Lower leg skin (tissue), 4 donors: Measurements from ENCODE around the gene NCKAP5. TPM values are rescaled to one million over a fixed set of nuclear protein-coding genes. Genes with fewer than 3 reads are reported as not detected.

Experiments used
- DNase-seq, 2 donors: peaks; one replicate each; pipeline ENCODE4 v3.0.0-alpha.2; 2019; ENCODE audit warnings: low spot score in 2 of 2
- H3K4me3 ChIP-seq: fragments of 200-600 bp; sonication (generic); 2 replicates; pipeline ENCODE4 v1.5.1; 2017; ENCODE audit warnings: mild to moderate bottlenecking, low read depth; ENCODE audit not compliant: poor library complexity, severe bottlenecking
- POLR2A ChIP-seq, 2 donors: fragments of 450-650 bp; IDR thresholded peaks; one replicate each; pipeline ENCODE4 v1.6.1; 2016 to 2017; ENCODE audit warnings: antibody characterized with exemption in 2 of 2, mild to moderate bottlenecking in 1 of 2, moderate library complexity in 1 of 2
- WGBS, 2 donors: methylation state at CpG; one replicate each; pipeline ENCODE4 v1.1.5; 2018; 5-methylcytosine and 5-hydroxymethylcytosine counted together
- intact Hi-C: fragments of 100-400 bp; cut with DNase I; formaldehyde crosslinking; loops from one replicate; pipeline ENCODE4 v1.15.0; 2023; ENCODE audit warnings: low total_unique reads
- total RNA-seq, 4 donors: library from RNA; depleted of rRNA; stranded (reverse); fragments of >200 nt; gene quantifications; one replicate each; pipeline ENCODE4 v1.1.0, GENCODE V29; 2016
- TF ChIP-seq, protein P1 (sequence below), 3 donors: fragments of 450-650 bp; IDR thresholded peaks; one replicate each; pipeline ENCODE4 v1.5.1; 2016; ENCODE audit warnings: antibody characterized with exemption in 3 of 3, mild to moderate bottlenecking in 3 of 3, moderate library complexity in 2 of 3

Gene NCKAP5
- total RNA-seq, 4 donors from 2014 or later = 2.0 to 5.1 (median 3.6) TPM

DNA sequence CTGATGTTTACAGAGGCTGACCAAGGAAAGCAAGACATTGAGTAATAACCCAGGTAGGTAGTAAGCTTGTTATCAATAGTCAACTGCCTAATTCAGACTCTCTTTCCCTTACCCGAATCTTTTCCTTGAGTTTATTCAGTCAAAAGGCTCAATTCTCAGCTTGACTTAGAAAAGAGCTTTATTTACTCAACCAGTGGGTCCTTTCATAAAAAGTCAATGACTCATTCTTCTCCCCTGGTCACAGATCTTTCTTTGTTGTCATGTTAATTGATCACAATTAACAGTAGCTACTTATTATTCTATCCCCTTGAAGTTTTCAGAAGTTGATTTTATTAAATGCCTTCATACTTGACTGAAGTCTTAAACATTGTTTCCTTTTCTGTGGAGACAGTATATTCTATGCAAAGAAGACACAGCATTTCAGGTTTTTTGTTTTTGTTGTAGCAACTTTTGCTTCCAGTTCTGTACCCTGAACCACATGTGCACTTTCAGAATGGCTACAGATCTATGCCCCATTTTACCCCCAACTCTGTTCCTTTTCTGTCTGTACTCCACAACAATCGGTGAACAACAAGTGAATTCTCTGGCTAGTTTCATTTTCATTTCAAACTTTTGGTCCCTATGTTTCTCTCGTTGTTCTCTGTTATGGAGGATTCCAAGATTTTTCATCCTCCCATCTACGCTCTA is 428.3 kb downstream of the NCKAP5 start:
- no peak overlapping the region for H3K4me3 ChIP-seq
- DNase-seq = no peak
- WGBS, 2 donors = 82 to 85% methylated on average over 4 of the region's 4 CpGs
- intact Hi-C loops = no loop called here
- no peak for TF ChIP-seq POLR2A (IDR thresholded peaks at IDR 0.05)
- TF ChIP-seq, protein P1, sequence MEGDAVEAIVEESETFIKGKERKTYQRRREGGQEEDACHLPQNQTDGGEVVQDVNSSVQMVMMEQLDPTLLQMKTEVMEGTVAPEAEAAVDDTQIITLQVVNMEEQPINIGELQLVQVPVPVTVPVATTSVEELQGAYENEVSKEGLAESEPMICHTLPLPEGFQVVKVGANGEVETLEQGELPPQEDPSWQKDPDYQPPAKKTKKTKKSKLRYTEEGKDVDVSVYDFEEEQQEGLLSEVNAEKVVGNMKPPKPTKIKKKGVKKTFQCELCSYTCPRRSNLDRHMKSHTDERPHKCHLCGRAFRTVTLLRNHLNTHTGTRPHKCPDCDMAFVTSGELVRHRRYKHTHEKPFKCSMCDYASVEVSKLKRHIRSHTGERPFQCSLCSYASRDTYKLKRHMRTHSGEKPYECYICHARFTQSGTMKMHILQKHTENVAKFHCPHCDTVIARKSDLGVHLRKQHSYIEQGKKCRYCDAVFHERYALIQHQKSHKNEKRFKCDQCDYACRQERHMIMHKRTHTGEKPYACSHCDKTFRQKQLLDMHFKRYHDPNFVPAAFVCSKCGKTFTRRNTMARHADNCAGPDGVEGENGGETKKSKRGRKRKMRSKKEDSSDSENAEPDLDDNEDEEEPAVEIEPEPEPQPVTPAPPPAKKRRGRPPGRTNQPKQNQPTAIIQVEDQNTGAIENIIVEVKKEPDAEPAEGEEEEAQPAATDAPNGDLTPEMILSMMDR (IDR thresholded peaks at IDR 0.05) = no peak

DNA sequence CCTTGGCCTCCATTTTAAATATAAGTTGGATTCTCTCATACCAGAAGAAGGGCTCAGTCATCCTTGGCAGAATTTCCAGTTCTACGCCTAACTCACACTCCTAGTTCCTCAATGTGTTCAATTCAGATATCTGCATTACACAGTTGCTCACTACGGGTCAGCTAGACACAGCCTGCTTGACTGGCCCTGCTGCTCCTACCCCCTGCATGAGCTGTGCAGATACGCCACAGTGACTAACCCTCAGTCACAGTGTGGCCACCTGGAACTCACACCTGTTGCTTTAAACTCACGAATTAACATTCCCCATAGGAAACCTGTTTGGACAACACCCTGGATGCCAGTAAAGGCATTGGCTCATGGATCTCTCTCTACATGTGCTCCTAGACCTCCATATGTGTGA is 429.6 kb downstream of the NCKAP5 start:
- intact Hi-C loops = no loop called here
- 87 to 89% methylated on average over 4 of the region's 4 CpGs for WGBS, 2 donors

DNA sequence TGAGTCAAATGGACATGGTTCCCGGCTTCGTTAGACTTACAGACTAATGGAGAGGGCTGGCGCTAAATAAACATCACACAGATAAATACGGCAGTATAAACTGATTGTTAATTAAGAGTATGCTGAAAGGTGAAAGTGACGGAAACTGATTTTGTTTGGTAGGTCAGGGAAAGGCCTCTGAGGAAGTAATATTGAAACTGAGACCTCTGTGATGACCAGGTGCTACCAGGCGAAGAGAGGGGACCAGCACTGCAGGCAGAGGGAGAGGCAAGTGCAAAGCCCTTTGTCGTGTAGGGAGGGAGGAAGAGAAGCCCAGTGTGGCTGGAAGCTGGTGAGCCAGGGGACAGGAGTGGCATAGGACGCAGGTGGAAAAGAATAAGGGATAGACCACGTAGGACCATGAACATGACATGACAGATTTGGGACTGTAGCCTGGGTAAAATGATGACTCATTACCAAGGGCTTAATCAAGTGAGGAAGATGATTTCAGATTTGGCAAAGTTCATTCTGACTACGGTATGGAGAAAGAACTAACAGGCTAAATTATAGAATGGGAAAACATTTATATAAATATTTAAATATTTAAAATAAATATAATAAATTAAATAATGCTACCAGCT is 433.1 kb downstream of the NCKAP5 start:
- TF ChIP-seq, protein P1 (IDR thresholded peaks at IDR 0.05) = no peak
- no peak for TF ChIP-seq POLR2A (IDR thresholded peaks at IDR 0.05)
- 87 to 91% methylated on average over 10 of the region's 10 CpGs for WGBS, 2 donors
- H3K4me3 ChIP-seq = no peak overlapping the region
- intact Hi-C loops = no loop called here
- no peak for DNase-seq

More for the DNA sequence above, 429.6 kb downstream of the NCKAP5 start:
- DNase-seq = no peak
- H3K4me3 ChIP-seq = no peak overlapping the region
- no peak for TF ChIP-seq POLR2A (IDR thresholded peaks at IDR 0.05)
- TF ChIP-seq, protein P1 (IDR thresholded peaks at IDR 0.05) = no peak

DNA sequence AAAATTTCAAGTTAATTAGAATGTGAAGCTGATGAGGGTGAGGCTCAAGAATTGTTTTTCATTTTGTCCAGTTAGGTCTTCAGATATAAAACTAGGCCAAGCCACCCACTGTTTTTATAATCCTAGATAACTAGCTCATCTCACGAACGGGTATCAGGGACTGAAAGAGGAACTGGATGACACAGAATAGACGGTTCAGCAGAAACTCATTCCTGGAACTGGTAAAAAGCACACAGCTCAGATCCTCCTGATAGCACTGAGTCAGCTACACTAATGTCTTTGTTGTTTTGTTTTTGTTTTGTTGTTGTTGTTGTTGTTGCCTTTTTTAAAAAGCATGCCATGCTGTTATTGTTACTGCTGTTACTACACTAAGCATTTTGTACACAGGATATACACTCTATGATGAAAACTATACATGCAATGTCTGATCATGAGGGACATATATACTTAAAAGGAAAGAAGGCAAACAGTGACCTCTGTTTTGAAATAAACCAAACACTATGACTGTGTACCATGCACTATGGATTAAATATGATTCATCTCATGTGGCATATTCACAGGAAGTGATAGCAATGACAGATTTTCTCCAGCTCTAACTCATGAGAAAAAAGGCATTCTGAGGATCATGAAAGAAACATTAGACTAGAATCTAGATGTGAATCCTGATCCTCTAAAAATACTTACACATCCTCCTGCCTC is 437.6 kb downstream of the NCKAP5 start:
- H3K4me3 ChIP-seq = no peak overlapping the region
- 61 to 85% methylated on average over 3 of the region's 3 CpGs for WGBS, 2 donors
- DNase-seq = no peak
- TF ChIP-seq POLR2A (IDR thresholded peaks at IDR 0.05) = no peak
- intact Hi-C loops = no loop called here

DNA sequence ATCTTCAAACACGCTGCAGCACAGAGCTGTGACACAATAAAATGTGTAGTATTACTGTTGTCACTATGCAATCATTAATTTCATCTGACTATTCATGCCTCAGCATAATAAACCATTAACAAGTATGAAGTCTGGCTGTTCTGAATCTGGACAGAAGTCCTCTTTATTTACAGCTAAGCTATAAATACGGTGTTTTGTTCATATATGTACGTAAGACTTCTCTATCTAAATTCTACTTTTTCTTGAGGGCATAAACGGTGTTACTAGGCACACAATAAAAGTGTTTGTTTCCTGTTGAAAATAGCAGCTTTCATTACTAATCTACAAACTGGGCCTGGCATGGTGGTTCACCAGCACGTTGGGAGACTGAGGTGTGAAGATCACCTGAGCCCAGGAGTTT is 443.8 kb downstream of the NCKAP5 start:
- intact Hi-C loops = no loop called here
- 85 to 87% methylated on average over 5 of the region's 5 CpGs for WGBS, 2 donors

DNA sequence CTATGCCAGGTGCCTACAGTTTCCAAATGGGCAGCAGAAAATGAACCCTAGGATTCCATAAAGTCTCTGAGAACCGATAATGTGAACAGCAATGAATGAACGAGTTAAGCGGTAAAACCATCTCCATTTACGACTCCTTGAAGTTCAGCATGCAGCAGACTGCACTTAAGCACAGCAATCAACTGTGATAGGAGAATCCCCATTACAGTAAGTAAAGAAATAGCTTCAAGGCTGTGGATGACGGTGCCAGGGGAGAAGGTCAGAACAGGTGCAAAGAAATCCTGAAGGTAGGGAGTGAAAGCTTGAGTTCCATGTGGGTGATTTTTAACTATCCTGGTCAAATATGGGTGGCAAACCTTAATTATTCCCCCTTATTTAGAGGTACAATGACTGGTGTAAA is 444.4 kb downstream of the NCKAP5 start:
- 88% methylated on average over 5 of the region's 5 CpGs for WGBS, 2 donors
- intact Hi-C loops = no loop called here
- DNase-seq = no peak
- TF ChIP-seq, protein P1 (IDR thresholded peaks at IDR 0.05) = no peak
- TF ChIP-seq POLR2A (IDR thresholded peaks at IDR 0.05) = no peak
- no peak overlapping the region for H3K4me3 ChIP-seq

More for the DNA sequence above, 443.8 kb downstream of the NCKAP5 start:
- no peak overlapping the region for H3K4me3 ChIP-seq
- no peak for DNase-seq
- TF ChIP-seq POLR2A (IDR thresholded peaks at IDR 0.05) = no peak
- TF ChIP-seq, protein P1 (IDR thresholded peaks at IDR 0.05) = no peak
